ENCODE measurements around the gene PCDH15.
A peak's percentile ranks its signal among the peaks of the same experiment; 100 is the strongest.

Gene PCDH15

GRCh38 chr10:54708021-54708420 lies 93.0 kb downstream of the PCDH15 start:
- DNase-seq, result no peak

DNA sequence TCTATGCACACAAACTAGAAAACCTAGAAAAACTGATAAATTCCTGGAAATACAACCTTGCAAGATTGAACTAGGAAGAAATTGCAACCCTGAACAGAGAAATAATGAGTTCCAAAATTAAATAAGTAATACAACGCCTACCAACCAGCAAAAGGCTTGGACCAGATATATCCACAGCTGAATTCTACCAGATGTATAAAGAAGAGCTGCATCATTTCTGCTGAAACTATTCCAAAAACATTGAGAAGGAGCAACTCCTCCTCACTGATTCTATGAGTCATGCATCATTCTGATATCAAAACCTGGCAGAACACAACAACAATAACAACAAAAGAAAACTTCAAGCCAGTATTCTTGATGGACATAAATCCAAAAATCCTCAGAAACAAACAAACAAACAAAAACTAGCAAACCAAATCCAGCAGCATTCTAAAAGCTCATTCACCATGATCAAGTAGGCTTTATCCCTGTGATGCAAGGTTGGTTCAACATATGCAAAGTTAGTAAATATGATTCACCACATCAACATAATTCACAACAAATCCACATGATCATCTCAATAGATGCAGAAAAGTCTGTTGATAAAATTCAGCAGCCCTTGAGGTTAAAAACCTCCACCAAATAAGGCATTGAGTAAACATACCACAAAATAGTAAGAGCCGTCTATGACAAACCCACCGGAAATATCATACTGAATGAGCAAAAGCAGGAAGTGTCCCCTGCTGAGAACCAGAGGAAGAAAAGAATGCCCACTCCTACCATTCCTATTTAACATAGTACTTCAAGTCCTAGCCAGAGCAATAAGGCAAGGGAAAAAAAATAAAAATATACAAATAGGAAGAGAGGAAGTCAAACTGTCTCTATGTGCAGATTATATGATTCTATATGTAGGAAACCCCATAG lies 98.2 kb downstream of the PCDH15 start:
- DNase-seq, result peak; percentile 9

DNA sequence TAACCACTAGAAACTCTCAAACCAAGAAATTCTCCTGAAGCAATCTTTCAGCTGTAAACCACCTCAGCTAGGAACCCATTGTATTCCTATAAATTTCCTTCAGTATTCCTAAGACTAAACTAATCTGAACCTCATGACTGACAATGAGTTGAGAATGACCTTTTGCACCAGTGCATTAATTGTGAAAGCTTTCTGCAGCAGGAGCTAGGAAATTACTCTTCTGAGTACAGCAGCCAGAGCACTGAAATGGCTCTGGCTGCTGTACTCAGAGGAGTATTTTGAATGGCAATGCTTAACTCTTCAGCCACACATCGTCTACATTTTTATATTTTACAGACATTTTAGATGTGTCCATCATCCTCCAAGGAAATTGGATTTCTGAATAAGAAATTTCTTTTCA lies 109.7 kb downstream of the PCDH15 start:
- DNase-seq, result no peak

DNA sequence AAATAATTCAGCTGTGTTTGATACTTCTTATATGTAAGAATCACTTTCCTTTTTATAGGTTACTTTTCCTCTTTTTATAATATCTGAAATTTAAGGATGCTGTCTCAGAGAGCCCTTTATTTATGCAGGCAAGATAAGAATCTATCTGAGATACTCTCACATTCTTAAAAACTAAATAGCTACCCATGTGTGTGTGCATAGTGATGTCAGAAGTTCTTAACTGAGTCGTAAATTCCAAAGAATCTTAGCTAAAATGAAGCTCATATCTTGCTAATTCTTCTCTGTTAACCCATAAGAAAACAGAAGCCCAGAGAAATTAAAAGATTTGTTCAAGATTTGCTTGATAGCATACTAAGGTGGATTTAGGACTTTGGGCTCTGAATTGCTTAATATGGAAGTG lies 118.5 kb downstream of the PCDH15 start:
- no peak for DNase-seq

- no peak for DNase-seq
These were observed 119.9 kb downstream of the PCDH15 start for GRCh38 chr10:54681136-54681535.

DNA sequence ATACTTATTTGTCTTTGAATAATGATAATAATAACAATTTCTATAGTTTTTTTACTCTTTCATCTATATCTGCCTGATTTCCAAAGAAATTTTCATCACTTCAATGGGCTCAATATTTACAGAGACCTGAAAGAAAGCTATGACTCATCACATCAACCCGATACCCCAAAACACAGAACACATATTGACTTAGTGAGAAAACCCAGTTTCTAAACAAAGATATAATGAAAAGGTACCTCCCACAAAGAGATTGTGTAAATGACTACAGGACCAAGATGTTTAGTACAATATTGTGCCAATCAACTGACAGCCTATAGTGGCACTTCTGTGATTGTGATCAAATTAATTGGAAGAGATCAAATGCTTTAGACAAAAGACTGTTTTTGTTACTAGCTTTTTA lies 133.9 kb downstream of the PCDH15 start:
- DNase-seq, result no peak

DNA sequence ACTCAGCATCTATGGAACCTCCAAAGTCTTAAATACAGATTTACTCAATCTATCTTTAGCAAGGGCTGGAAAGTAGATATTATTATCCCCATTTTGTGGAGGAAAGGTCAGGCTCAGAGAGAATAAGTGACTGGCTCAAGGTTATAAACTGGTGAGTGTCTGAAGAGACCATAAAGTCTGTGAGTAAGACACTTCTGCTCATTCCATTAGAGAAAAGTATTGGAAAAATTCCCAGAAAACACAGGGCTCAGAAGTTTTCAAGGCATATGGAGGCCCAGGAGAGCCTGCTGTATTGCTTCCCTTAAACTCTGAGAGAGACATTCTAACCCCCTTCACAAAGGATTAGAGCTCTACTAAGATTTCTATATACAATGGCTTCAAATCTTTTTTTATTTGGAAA lies 134.8 kb downstream of the PCDH15 start:
- DNase-seq, result no peak

GRCh38 chr10:54665095-54665494 lies 135.9 kb downstream of the PCDH15 start:
- DNase-seq, result no peak

DNA sequence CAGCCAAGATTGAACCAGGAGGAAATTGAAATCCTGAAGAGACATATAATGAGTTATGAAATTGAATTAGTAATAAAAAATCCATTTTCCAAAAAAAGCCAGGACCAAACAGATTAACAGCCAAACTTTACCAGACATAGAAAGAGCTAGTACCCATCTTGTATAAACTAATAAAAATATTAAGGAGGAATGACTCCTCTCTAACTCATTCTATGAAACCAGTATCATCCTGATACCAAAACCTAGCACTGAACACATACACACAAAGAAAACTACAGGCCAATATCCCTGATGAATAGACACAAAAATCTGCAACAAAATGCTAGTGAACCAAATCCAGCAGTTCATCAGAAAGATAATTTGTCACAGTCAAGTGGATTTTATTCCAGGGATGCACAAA lies 140.6 kb downstream of the PCDH15 start:
- no peak for DNase-seq

DNA sequence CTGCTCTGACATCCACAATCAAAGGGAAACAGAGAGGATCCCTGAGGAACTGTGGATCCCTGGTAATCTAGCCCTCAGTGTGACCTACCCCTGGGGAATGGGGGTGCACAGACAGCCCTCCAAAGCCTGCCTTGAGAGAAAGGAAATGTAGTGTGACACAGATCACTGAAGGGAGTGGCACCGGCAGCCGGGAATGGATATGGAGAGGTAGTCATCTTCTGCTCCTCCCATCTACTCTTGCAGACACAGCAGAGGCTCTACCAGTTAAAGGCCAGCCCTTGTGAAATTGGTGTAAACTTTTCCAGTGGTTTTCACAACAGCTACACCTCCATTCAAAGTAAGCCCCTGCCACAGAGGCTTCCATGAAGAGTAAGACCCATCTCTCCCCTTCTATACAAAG lies 144.4 kb downstream of the PCDH15 start:
- DNase-seq, result no peak

DNA sequence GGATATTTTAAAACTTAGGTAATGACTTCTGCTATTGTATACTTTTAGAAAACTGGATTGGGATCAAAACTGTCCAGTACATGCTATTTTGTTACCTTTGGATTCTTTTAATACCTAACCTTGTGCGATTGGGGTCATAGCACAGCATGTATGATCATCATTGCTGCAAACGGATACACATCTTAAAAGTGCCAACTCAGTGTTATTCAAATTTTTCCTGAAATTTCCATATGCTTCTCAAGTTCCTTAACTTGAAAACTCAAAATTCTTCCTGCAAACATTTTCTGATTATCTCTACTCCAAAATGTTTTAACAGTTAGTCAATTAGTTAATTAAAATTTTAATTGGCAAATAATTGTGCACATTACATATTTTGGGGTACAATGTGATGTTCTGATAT lies 147.5 kb downstream of the PCDH15 start:
- DNase-seq, result no peak

DNA sequence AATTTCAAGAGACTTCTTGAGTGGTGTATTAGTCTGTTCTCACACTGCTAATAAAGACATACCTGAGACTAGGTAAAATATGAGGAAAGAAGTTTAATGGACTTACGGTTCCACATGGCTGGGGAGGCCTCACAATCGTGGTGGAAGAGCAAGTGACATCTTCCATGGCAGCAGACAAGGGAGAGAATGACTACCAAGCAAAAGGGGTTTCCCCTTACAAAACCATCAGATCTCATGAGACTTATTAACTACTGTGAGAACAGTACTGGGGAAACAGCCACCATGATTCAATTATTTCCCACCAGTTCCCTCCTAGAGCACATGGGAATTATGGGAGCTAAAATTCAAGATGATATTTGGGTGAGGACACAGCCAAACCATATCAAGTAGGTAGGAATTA lies 150.5 kb downstream of the PCDH15 start:
- no peak for DNase-seq

GRCh38 chr10:54622017-54622416 lies 179.0 kb downstream of the PCDH15 start:
- DNase-seq, result no peak

DNA sequence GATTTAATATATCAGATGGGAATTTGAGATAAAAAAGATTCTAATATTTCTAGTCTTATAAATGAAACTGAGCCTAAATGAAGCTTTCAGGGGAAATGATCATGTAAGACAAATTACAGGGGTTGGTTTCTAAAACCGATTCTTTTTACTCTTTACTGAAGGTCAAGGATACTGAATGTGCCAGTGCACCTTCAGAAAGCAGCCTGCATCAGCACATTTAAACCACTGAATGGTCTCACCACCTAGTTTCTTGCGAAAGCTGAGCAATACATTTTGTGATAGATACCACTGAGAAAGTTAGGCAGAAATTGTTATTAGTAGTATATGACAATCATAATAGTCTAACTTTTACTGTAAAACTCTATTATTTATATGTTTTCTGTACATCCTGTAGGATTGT lies 180.7 kb downstream of the PCDH15 start:
- no peak for DNase-seq

DNA sequence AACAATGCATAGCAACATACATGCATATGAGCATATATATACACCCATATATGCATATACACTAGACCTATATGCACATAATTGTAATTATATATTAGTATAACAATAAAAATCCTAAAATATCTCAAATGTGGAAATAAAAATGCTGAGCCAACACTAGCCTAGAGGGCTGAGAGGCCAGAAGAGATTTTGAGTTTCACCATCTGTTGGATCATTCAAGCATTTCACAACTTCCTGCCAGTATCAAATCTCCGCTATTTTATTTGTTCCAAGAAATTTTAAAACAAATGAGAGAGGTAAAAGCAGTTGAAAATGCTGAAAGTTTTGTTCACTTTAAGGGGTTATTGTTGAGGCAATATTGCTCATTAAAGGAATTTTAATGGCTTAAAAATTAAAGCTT lies 187.0 kb downstream of the PCDH15 start:
- no peak for DNase-seq

- DNase-seq, result peak; percentile 7
These were observed 187.9 kb downstream of the PCDH15 start for GRCh38 chr10:54613162-54613561.

- DNase-seq, result no peak
These were observed 191.6 kb downstream of the PCDH15 start for GRCh38 chr10:54609423-54609822.

GRCh38 chr10:54607983-54608382 lies 193.0 kb downstream of the PCDH15 start:
- DNase-seq, result no peak

DNA sequence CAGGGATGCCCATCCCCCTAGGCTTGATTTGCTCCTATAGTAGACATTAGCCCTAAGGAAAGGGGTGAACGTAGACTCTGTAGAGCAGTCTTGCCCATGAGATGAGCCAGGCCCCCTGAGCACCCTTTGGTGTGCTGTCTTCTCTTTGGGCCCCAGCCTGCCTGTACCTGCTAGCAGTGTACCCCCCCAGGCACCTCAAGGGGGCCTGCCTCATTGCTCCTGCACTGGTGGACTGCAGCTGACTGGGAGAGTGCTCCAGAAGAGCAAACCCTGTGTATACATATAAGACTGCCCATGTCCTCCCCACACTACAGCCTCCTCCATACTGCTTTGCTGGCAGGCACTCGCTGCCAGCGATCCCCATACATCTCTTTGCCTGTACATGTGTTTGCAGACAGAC lies 206.7 kb downstream of the PCDH15 start:
- no peak for DNase-seq

DNA sequence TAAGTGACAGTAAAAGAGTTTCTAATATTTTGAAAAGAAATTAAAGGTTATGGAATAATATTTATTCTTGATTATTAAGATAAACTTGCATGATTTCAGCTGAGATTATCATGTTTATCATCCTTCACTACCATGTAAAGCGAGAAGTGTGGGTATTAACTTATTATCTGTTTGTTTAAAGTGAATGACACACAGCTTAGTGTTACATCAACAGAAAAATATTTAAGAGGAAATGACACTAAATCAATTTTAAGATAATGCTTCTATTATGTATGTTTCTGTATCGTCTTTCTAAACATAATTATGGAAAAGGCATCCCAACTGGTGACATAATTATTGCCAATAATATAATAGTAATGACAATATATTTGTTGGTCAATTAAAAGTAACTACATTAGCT lies 213.1 kb downstream of the PCDH15 start:
- no peak for DNase-seq

- DNase-seq, result no peak
These were observed 215.5 kb downstream of the PCDH15 start for GRCh38 chr10:54585572-54585971.

- no peak for DNase-seq
These were observed 223.3 kb downstream of the PCDH15 start for GRCh38 chr10:54577682-54578081.

DNA sequence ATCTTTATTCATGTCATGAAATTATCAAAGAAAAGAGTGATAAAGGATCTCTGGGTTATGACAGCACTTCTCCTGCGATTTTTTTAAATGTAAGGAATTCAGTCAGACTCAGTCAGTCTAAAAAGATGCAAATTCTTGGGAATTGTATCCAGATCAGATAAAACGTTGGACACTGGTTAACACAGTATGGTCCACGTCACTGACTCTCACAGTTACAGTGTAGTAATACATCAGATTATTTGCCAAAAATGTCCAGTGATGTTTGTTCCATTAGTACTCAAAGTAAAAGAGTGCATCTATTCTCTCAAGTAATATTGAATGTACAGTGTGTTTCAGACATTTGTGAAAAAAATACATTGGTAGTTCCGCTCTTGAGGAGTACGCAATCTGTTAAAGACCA lies 224.5 kb downstream of the PCDH15 start:
- no peak for DNase-seq

DNA sequence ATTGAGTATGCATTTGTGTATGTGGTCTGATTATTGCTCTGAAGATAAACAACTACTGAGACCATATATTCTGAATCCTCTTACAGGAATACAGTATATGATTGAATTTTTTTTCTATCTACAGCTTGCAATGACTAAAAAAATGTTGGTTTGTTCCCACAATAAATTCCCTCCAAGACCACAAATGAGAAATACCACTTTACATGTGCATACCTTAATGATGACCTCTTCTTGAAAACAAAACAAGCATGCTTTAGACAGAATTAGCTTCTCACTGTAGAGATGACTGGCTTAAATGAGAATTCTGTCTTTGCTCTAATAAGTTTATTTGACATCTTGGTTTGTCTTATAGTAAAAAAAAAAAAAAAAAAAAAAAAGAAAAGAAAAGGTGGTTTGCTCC lies 241.5 kb downstream of the PCDH15 start:
- DNase-seq, result peak; percentile 66

- no peak for DNase-seq
These were observed 247.0 kb downstream of the PCDH15 start for GRCh38 chr10:54554028-54554427.

Data from fibroblast of skin of scalp (primary cell).